NB4 (cell line): Measurements from ENCODE around the gene NLRP12.

ENCODE experiments used
- CTCF ChIP-seq: IDR thresholded peaks from one replicate; pipeline ENCODE4 v1.5.1; 2012; ENCODE audit warnings: low read depth, low read length
- MYC ChIP-seq: IDR thresholded peaks from 2 replicates; pipeline ENCODE4 v1.6.1; 2011; ENCODE audit warnings: low read depth, low read length
- POLR2A ChIP-seq: IDR thresholded peaks from 2 replicates; pipeline ENCODE4 v1.6.1; 2011; ENCODE audit warnings: mild to moderate bottlenecking; ENCODE audit not compliant: insufficient read length; ENCODE audit errors: extremely low read depth

- TF ChIP-seq CTCF (no peak), POLR2A (no peak), MYC (no peak)
Observed at GRCh38 chr19:53801257-53801656, 22.9 kb downstream of the NLRP12 start.
